Caco-2 (cell line): Measurements from ENCODE around the gene ASTN2. TPM values are rescaled to one million over a fixed set of nuclear protein-coding genes. Genes with fewer than 3 reads are reported as not detected.
A peak's percentile ranks its signal among the peaks of the same experiment; 100 is the strongest.

Experiments used
- BruUV-seq: library from RNA; stranded (reverse); fragments of 400-500 nt; replicated peaks from 2 replicates; lab custom pipeline; 2021; lab: Mats Ljungman, UMichigan
- CTCF ChIA-PET: fragments of 300-600 bp; sonication (Branson Sonifier 250); formaldehyde crosslinking; loops from one replicate; lab custom pipeline; 2022; ENCODE audit warnings: antibody characterized with exemption; lab: Charles Lee
- POLR2A ChIA-PET: fragments of 300-600 bp; sonication (Branson Sonifier 250); formaldehyde crosslinking; loops from one replicate; lab custom pipeline; 2022; ENCODE audit warnings: antibody characterized with exemption; lab: Charles Lee
- DNase-seq, 2 experiments: peaks; one replicate each; pipeline versions ENCODE4 v3.0.0 to v3.0.0-alpha.2; 2020 to 2022
- H3K27me3 ChIP-seq: replicated peaks from 2 replicates; pipeline ENCODE4 v1.6.0; 2011; ENCODE audit warnings: low read length; ENCODE audit not compliant: control insufficient read depth, insufficient read depth
- H3K36me3 ChIP-seq: 2 replicates; pipeline ENCODE4 v1.5.1; 2011; ENCODE audit warnings: low read length; ENCODE audit not compliant: control insufficient read depth, insufficient read depth
- H3K4me1 ChIP-seq: fragments of 250-450 bp; sonication (Bioruptor Pico); 2 replicates; pipeline ENCODE4 v1.5.1; 2020; ENCODE audit warnings: mild to moderate bottlenecking
- H3K4me3 ChIP-seq: 2 replicates; pipeline ENCODE4 v1.5.1; 2011; ENCODE audit warnings: low read depth, mild to moderate bottlenecking, control low read depth, low read length
- H3K9me3 ChIP-seq: fragments of 250-450 bp; sonication (Bioruptor Pico); 2 replicates; pipeline ENCODE4 v1.5.1; 2020; ENCODE audit warnings: mild to moderate bottlenecking, moderate library complexity
- H3K27ac Mint-ChIP-seq: one replicate; pipeline ENCODE4 v1.8.0; 2022; ENCODE audit warnings: mixed read lengths; ENCODE audit not compliant: unreplicated experiment
- H3K27me3 Mint-ChIP-seq: one replicate; pipeline ENCODE4 v1.8.0; 2022; ENCODE audit warnings: mixed read lengths; ENCODE audit not compliant: insufficient read depth, unreplicated experiment
- H3K36me3 Mint-ChIP-seq: one replicate; pipeline ENCODE4 v1.8.0; 2022; ENCODE audit warnings: mild to moderate bottlenecking, mixed read lengths; ENCODE audit not compliant: insufficient read depth, unreplicated experiment
- H3K4me1 Mint-ChIP-seq: one replicate; pipeline ENCODE4 v1.8.0; 2022; ENCODE audit warnings: low read depth, mixed read lengths; ENCODE audit not compliant: unreplicated experiment
- H3K4me3 Mint-ChIP-seq: one replicate; pipeline ENCODE4 v1.8.0; 2022; ENCODE audit warnings: mild to moderate bottlenecking, moderate library complexity, mixed read lengths; ENCODE audit not compliant: unreplicated experiment
- H3K9me3 Mint-ChIP-seq: one replicate; pipeline ENCODE4 v1.8.0; 2022; ENCODE audit warnings: mixed read lengths; ENCODE audit not compliant: unreplicated experiment
- CTCF ChIP-seq, 2 experiments: fragments of 200-600 bp in 1 of 2; IDR thresholded peaks; 1 replicate in 1 of 2; 2 replicates in 1 of 2; pipeline versions ENCODE4 v1.5.1 to v1.8.0; 2011 to 2022; ENCODE audit warnings: antibody characterized with exemption in 1 of 2, control low read depth in 1 of 2, inconsistent platforms in 1 of 2, low read depth in 1 of 2, low read length in 1 of 2, mild to moderate bottlenecking in 1 of 2, moderate library complexity in 1 of 2; ENCODE audit not compliant: insufficient read depth in 1 of 2, severe bottlenecking in 1 of 2, unreplicated experiment in 1 of 2
- intact Hi-C: fragments of 100-400 bp; cut with micrococcal nuclease; formaldehyde crosslinking; loops from one replicate; pipeline ENCODE4 v1.10.0; 2022; ENCODE audit not compliant: unreplicated experiment
- total RNA-seq: library from RNA; stranded (reverse); gene quantifications from 2 replicates; pipeline ENCODE4 v1.2.3, GENCODE V29; 2022

ASTN2 gene
- total RNA-seq, 1 experiment from 2014 or later = 12.7 TPM

GRCh38 chr9:116673375-116673774, 741.5 kb downstream of the ASTN2 start:
- Mint-ChIP-seq H3K4me1 (no peaks in the 10 kb centered on the region), H3K27me3 (no peaks in the 10 kb centered on the region), H3K4me3 (no peak overlapping the region), H3K27ac (no peak overlapping the region), H3K36me3 (no peaks in the 10 kb centered on the region), H3K9me3 (peaks cover 20% of the 10 kb centered on the region)
- H3K4me1 ChIP-seq = peaks cover 6% of the 10 kb centered on the region; the same call in 1 of the 2 replicates
- H3K27me3 ChIP-seq = no peaks in the 10 kb centered on the region
- POLR2A ChIA-PET = no interaction called here
- DNase-seq = peak in 1 of 2 experiments; percentile 13
- no peak for TF ChIP-seq CTCF (IDR thresholded peaks at IDR 0.05; ENCODE audit: insufficient read depth in 1 of 2, low read depth in 1 of 2, low read length in 1 of 2, severe bottlenecking in 1 of 2, unreplicated experiment in 1 of 2)
- CTCF ChIA-PET = interaction anchor here (0.9 kb wide), 1 partner anchor 14 kb away, joined by 4 read pairs; the partner anchor contains the start of gene TRIM32
- no TSS peak for BruUV-seq
- H3K36me3 ChIP-seq = peaks cover 2% of the 10 kb centered on the region; the same call in 1 of the 2 replicates
- peaks cover 13% of the 10 kb centered on the region for H3K9me3 ChIP-seq
- intact Hi-C loops = no loop called here
- H3K4me3 ChIP-seq = no peak overlapping the region

GRCh38 chr9:116671605-116672004, 743.3 kb downstream of the ASTN2 start:
- Mint-ChIP-seq H3K9me3 (peaks cover 20% of the 10 kb centered on the region), H3K4me1 (no peaks in the 10 kb centered on the region), H3K27me3 (no peaks in the 10 kb centered on the region), H3K36me3 (no peaks in the 10 kb centered on the region), H3K4me3 (no peak overlapping the region), H3K27ac (no peak overlapping the region)
- intact Hi-C loops = no loop called here
- CTCF ChIA-PET = no interaction called here
- TF ChIP-seq CTCF (IDR thresholded peaks at IDR 0.05; ENCODE audit: insufficient read depth in 1 of 2, low read depth in 1 of 2, low read length in 1 of 2, severe bottlenecking in 1 of 2, unreplicated experiment in 1 of 2) = no peak
- no TSS peak for BruUV-seq
- Histone ChIP-seq H3K4me3 (no peak overlapping the region), H3K9me3 (peaks cover 13% of the 10 kb centered on the region), H3K27me3 (no peaks in the 10 kb centered on the region), H3K36me3 (peaks cover 2% of the 10 kb centered on the region; the same call in 1 of the 2 replicates), H3K4me1 (peaks cover 6% of the 10 kb centered on the region; the same call in 1 of the 2 replicates)
- POLR2A ChIA-PET = no interaction called here
- no peak for DNase-seq

- no peak overlapping the region for H3K27ac Mint-ChIP-seq
- no TSS peak for BruUV-seq
- Histone ChIP-seq H3K36me3 (no peaks in the 10 kb centered on the region), H3K4me1 (peaks cover 6% of the 10 kb centered on the region; the same call in 1 of the 2 replicates), H3K4me3 (no peak overlapping the region), H3K9me3 (peaks cover 5% of the 10 kb centered on the region), H3K27me3 (no peaks in the 10 kb centered on the region)
- ChIA-PET POLR2A (no interaction called here), CTCF (no interaction called here)
- H3K4me1 Mint-ChIP-seq = no peaks in the 10 kb centered on the region
- no peak for TF ChIP-seq CTCF (IDR thresholded peaks at IDR 0.05; ENCODE audit: insufficient read depth in 1 of 2, low read depth in 1 of 2, low read length in 1 of 2, severe bottlenecking in 1 of 2, unreplicated experiment in 1 of 2)
- no peaks in the 10 kb centered on the region for H3K27me3 Mint-ChIP-seq
- intact Hi-C loops = no loop called here
- no peaks in the 10 kb centered on the region for H3K36me3 Mint-ChIP-seq
- DNase-seq = no peak
- peaks cover 10% of the 10 kb centered on the region for H3K9me3 Mint-ChIP-seq
- H3K4me3 Mint-ChIP-seq = no peak overlapping the region
Measured at GRCh38 chr9:116668970-116669695, 745.7 kb downstream of the ASTN2 start.
